Right lobe of liver (tissue), 6 donors: ENCODE data around the gene VWA5B1. TPM values are rescaled to one million over a fixed set of nuclear protein-coding genes. Genes with fewer than 3 reads are reported as not detected.

Experiments used
- ATAC-seq, 4 donors: fragments of 200-7000 bp; cut with Tn5 transposase; one replicate each; pipeline ENCODE4 v1.9.1; 2020; ENCODE audit warnings: mild to moderate bottlenecking in 4 of 4, moderate library complexity in 4 of 4
- DNase-seq, 3 donors: peaks; one replicate each; pipeline ENCODE4 v3.0.0-alpha.2; 2020
- H3K27ac ChIP-seq, 3 donors: fragments of 200-600 bp; one replicate each; pipeline ENCODE4 v1.8.0; 2022
- H3K27me3 ChIP-seq, 2 donors: fragments of 200-600 bp; one replicate each; pipeline ENCODE4 v1.8.0; 2022
- H3K36me3 ChIP-seq, 4 donors: fragments of 200-600 bp; sonication (generic) in 1 of 4; one replicate each; pipeline versions ENCODE4 v1.5.1 to v1.8.0; 2017 to 2022; ENCODE audit warnings: control low read depth in 1 of 4
- H3K4me1 ChIP-seq, 4 donors: fragments of 200-600 bp; sonication (generic) in 1 of 4; one replicate each; pipeline versions ENCODE4 v1.5.1 to v1.8.0; 2017 to 2022; ENCODE audit warnings: control low read depth in 1 of 4
- H3K4me3 ChIP-seq, 3 donors: fragments of 200-600 bp; one replicate each; pipeline ENCODE4 v1.8.0; 2022
- H3K9me3 ChIP-seq, 4 donors: fragments of 200-600 bp; sonication (generic) in 1 of 4; one replicate each; pipeline versions ENCODE4 v1.5.1 to v1.8.0; 2017 to 2022; ENCODE audit warnings: control low read depth in 1 of 4
- CTCF ChIP-seq, 4 donors: fragments of 200-600 bp in 3 of 4; fragments of 450-650 bp in 1 of 4; IDR thresholded peaks; one replicate each; pipeline versions ENCODE4 v1.5.1 to v1.8.0; 2016 to 2022; ENCODE audit warnings: antibody characterized with exemption in 4 of 4, mild to moderate bottlenecking in 2 of 4
- POLR2A ChIP-seq: fragments of 450-650 bp; IDR thresholded peaks from one replicate; pipeline ENCODE4 v1.6.1; 2017; ENCODE audit warnings: antibody characterized with exemption, mild to moderate bottlenecking
- WGBS: methylation state at CpG from one replicate; pipeline ENCODE4 v1.1.6; 2018; ENCODE audit warnings: low coverage, low lambda C conversion rate; ENCODE audit not compliant: insufficient coverage; ENCODE audit errors: missing lambda C conversion rate; 5-methylcytosine and 5-hydroxymethylcytosine counted together
- intact Hi-C, 2 donors: fragments of 100-400 bp; cut with DNase I; formaldehyde crosslinking; loops; one replicate each; pipeline versions ENCODE4 v1.11.2 to v1.14.1; 2022
- total RNA-seq, 6 experiments: library from RNA; depleted of rRNA in 2 of 6; stranded (reverse); fragments of >200 nt in 2 of 6; fragmentation: NEBNext Ultra II Directional in 3 of 6; extraction: Animal tissue kit (Norgen Biotek cat#: 25700) in 3 of 6; gene quantifications; one replicate each; pipeline versions ENCODE4 v1.1.0 to v1.2.4, GENCODE V29; 2016 to 2023
- donor health status: DM: no; HTN: yes; CAD: no.
- donor health status: DM: no; HTN: no; CAD: no.
- donor health status: DM: no; HTN: no; CAD: no.
- donor health status: DM: no; HTN: yes; CAD: no.
- donor health status: DM: no; HTN: yes; CAD: no.

VWA5B1 gene
- total RNA-seq, 6 experiments from 2014 or later: not detected

GRCh38 chr1:20402585-20403422, 112.1 kb downstream of the VWA5B1 start:
- no peak for ATAC-seq
- H3K27me3 ChIP-seq: no peaks in the 10 kb centered on the region
- H3K4me1 ChIP-seq: no peaks in the 10 kb centered on the region
- no peak for TF ChIP-seq CTCF (IDR thresholded peaks at IDR 0.05)
- no peak for TF ChIP-seq POLR2A
- no peaks in the 10 kb centered on the region for H3K9me3 ChIP-seq
- no peak overlapping the region for H3K4me3 ChIP-seq
- no peak for DNase-seq
- WGBS: 29% methylated on average over 11 of the region's 13 CpGs
- no peaks in the 10 kb centered on the region for H3K36me3 ChIP-seq
- H3K27ac ChIP-seq: no peak overlapping the region
- intact Hi-C loops: no loop called here

- 100% methylated on average over 1 of the region's 8 CpGs for WGBS
- H3K27ac ChIP-seq: no peak overlapping the region
- ATAC-seq: no peak
- no peak for TF ChIP-seq POLR2A
- no peak for TF ChIP-seq CTCF (IDR thresholded peaks at IDR 0.05)
- no peaks in the 10 kb centered on the region for H3K27me3 ChIP-seq
- no peak overlapping the region for H3K4me3 ChIP-seq
- H3K36me3 ChIP-seq: no peaks in the 10 kb centered on the region
- no peaks in the 10 kb centered on the region for H3K4me1 ChIP-seq
- DNase-seq: no peak
- intact Hi-C loops: no loop called here
- no peaks in the 10 kb centered on the region for H3K9me3 ChIP-seq
These were observed 112.9 kb downstream of the VWA5B1 start for GRCh38 chr1:20403423-20404145.

- Histone ChIP-seq H3K4me1 (no peaks in the 10 kb centered on the region), H3K36me3 (no peaks in the 10 kb centered on the region), H3K9me3 (no peaks in the 10 kb centered on the region), H3K27ac (no peak overlapping the region), H3K4me3 (no peak overlapping the region), H3K27me3 (no peaks in the 10 kb centered on the region)
- intact Hi-C loops: no loop called here
- no peak for DNase-seq
- ATAC-seq: no peak
- 34% methylated on average over 5 of the region's 9 CpGs for WGBS
- TF ChIP-seq POLR2A (no peak), CTCF (IDR thresholded peaks at IDR 0.05) (no peak)
These were observed 113.8 kb downstream of the VWA5B1 start for GRCh38 chr1:20404466-20404865.

Other genes with a start within 250 kb of the VWA5B1 start
- gene PLA2G5, start 220.7 kb upstream of the VWA5B1 start, total RNA-seq: 1 to 10 TPM in 5 of 6 experiments, under 1 TPM in 1; 0.62 to 4.8 (median 3.2) TPM
- under 1 TPM in 1 of 6 experiments, not detected in 5; 0.10 TPM for gene PLA2G2D, start 171.3 kb upstream of the VWA5B1 start, total RNA-seq
- gene PLA2G2F, start 151.6 kb upstream of the VWA5B1 start, total RNA-seq: not detected
- 1 to 10 TPM in 4 of 6 experiments, under 1 TPM in 2; 0.35 to 2.5 (median 1.8) TPM for gene UBXN10, start 104.8 kb upstream of the VWA5B1 start, total RNA-seq
- not detected for gene PLA2G2C, start 104.4 kb upstream of the VWA5B1 start, total RNA-seq
- gene CAMK2N1, start 195.3 kb downstream of the VWA5B1 start, total RNA-seq: 10 to 100 TPM; 10.4 to 30.2 (median 20.1) TPM
- 10 to 100 TPM; 14.4 to 33.6 (median 16.7) TPM for gene MUL1, start 217.3 kb downstream of the VWA5B1 start, total RNA-seq